ENCODE data around the gene IGFBP3.

Gene IGFBP3

DNA sequence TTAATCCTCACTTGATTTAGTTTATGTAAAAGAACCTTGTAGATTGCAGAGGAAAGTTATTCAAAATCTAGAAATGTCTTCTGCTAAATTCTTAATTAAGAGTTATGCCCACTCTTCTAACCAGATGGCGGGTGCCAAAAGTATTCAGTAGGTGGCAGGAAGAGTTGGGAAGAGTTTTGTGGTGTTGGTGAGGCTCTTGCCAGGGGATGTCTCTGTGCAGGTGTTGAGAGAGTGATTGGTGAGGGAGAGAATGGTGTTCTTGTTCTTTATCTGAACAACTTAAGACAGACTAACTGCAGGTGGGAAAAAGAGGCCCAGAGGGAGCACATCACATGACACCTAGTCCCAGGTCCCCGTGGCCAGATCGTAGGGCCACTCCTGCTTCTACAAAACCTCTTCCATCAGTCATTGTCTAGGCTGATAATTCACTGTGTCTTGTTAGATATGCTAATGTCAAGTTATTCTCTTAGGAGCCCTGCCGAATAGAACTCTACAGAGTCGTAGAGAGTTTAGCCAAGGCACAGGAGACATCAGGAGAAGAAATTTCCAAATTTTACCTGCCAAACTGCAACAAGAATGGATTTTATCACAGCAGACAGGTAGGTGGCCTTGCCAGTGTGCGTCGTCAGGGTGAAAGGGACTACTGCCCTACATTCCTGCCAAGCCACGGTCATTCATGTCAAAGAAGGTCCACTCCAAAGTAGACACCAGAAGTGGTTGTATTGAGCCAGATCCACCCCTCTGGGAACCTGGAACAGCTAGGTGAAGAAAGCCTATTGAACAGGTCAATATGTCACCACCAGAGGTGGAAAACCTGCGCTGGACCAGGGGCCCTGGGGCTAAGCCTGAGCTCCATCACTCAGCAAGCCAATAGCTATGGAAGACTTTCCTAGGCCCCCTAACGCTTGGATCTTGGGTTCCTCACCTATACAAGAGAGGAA is 29.3 kb downstream of the IGFBP3 start:
- FAIRE-seq = no peak

DNA sequence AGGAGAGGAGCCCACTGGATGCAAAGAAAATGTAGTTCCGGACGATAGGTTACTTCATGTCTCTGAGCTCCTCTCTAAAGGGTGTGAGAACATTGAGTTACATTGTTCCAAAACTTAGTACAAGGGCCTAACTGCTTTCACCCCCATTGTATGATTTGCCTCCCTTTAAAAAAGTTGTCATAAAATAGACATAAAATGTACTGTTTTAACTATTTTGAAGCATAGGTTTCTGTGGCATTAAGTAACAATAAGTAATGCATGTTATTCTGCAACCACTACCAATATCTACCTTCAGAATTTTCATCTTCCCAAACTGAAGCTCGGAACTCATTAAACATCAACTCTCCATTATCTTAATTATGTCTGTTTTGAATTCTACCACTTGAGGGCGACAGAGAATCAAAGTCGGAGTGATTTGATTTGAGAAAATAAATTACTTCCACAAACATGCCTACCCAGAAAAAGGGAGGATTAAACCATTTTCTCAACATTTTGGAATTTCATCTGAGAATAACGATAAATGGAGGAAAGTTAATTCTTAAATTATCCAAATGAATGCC is 30.1 kb downstream of the IGFBP3 start:
- FAIRE-seq = peak; percentile 89

DNA sequence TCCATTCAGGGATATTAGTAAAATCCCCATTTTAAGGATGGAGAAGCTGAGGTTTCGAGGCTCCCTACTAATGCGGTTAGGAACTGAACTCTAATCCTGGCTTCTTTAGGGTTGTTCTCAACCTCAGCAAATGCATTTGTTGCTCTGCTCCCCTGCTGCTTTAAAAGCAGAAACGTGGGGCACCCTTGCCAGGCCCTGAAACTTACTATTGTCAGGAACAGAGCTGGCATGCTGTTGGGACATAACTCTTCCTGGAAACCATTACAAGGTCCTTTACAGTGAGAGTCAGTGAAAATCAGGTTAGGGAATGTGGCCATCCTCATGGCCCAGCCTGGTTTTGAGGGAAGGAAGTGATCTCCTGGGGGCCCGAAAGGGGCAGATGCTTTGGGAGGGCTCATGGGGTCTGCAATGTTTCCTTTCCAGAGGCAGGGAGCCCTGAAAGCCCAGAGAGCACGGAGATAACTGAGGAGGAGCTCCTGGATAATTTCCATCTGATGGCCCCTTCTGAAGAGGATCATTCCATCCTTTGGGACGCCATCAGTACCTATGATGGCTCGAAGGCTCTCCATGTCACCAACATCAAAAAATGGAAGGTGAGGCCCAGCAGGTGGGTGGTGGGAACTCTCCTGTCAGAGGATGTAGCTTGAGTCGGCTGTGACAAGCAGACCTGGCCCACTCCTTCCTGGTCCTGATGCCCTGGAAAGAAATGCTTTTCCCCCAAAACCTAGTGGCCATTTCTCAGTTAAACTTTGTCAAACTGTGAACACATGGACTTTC is 30.8 kb downstream of the IGFBP3 start:
- FAIRE-seq = no peak

DNA sequence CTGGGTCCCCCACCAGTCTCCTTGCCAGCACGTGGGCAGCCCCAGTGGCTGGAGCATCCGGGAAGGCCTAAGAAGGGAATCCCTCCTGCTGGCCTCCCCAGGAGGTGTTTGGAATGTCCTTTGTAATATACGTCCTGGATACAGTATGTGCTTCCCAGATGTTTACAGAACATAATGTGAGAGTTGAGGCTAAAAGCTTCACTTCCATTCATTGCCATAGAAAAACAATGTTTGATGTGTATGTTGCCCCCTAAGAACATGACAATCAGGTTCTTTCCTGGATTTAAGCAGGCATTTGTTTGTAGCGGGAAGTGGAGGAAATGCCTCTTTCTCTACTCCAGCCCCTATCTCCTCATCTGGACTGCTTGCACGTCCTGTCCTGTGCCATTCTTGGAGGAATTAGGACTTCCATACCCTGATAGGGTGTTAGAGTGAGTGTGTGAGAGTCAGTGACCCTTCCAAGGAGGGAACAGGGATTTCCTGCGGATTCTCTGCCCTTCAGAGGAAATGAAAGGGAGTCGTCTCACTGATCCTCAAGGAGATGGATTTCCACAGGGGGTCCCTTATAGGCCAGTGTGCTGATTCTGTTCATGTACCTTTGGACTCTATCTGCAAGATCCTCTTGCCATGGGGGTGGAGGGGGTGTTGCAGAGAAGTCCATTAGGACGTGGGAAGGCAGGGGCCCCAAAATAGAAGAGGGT is 31.6 kb downstream of the IGFBP3 start:
- FAIRE-seq = no peak

DNA sequence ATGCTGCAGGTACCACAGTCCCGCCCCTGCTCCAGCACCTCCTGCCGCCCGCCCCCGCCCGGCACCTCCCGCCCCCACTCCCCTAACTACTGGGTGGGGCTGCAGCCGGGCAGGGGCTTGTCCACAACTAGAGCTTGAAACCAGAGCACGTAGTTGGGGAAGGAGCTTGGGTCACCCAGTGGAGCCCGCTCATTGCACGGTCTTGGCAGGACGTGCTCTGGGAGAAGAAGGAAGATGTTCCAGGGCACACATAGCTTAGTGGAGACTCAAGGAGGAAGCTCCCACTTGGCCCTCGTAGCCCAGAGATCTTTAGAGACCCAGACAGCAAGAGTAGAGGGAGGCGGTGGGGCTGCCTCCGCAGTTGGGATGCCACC is 32.1 kb downstream of the IGFBP3 start:
- no peak for FAIRE-seq

DNA sequence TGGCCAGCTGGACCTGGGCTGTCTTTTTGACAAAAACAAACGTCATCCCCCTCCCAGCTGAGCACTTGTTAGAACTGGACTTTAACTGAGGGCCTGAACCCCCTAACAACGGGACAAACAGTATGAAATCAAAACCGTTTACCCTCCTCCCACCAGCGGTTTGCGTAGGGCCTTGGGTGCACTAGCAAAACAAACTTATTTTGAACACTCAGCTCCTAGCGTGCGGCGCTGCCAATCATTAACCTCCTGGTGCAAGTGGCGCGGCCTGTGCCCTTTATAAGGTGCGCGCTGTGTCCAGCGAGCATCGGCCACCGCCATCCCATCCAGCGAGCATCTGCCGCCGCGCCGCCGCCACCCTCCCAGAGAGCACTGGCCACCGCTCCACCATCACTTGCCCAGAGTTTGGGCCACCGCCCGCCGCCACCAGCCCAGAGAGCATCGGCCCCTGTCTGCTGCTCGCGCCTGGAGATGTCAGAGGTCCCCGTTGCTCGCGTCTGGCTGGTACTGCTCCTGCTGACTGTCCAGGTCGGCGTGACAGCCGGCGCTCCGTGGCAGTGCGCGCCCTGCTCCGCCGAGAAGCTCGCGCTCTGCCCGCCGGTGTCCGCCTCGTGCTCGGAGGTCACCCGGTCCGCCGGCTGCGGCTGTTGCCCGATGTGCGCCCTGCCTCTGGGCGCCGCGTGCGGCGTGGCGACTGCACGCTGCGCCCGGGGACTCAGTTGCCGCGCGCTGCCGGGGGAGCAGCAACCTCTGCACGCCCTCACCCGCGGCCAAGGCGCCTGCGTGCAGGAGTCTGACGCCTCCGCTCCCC is 32.7 kb downstream of the IGFBP3 start, which contains the start of gene IGFBP1:
Gene IGFBP1, plus strand, starts transcription at position 304 of the 808 bp plus-strand sequence. Its CDS starts 165 bp downstream, at position 469.
- no peak for FAIRE-seq

DNA sequence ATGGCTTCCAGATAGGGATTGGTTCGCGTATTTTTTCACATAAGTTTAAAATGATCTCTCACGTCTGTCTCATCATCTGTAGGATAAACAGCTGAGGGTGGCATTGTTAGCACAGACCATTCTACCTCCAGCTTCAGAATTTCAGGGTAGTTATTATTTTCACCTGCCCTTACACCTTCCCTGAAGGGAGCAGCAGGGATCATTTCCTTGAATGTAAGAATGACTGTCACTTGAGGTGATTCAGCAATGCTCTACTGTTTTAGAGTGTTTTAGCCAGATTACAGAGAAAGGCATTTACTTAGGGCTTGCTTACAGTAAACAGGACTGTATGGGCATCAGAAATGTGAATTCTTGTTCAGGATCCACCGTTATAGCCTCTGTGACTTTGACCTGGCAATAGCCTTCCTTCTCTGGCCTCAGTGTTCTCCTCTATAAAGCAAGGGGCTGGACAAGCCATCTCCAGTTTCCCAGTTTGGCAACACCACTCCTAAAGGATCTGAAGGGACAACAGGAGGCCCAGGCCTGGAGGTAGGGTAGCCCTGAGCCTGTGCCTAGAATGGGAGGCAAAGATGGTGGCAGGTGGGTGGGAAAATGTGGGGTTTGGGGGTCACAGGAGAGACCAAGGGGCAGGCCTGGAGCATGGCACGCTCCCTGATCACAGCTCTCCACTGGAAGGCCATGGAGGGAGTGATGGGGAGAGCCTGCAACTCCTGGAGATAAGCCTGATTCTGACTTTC is 34.0 kb downstream of the IGFBP3 start:
- no peak for FAIRE-seq

DNA sequence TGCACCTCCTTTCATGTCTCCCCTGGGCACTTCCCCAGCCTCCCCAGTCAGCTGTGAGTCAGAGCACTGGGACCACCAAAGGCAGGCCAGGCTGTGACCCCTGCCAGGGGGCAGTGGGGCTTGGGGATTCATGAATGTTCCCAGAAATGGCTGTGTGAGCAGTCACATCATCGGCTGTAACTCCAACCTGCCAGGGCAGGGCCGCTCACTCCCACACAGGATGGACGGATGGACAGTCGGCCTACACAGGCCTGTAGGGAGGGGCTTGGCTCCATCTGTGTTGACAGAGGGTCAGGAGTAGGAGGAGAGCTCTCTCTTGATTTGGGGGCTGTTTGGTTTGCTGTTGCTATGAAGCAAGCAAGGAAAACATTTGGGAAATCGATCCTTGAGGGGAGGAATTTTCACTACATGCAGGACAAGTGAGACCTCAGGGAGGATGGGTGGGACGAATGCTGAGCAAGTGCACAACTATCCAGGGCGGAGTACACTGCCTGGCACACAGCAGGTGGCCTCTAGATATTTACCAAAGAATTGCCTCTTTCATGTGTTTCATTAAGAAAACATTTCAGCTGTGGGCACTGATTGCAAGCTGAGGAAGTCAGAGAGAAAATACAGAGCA is 35.7 kb downstream of the IGFBP3 start:
- no peak for FAIRE-seq

DNA sequence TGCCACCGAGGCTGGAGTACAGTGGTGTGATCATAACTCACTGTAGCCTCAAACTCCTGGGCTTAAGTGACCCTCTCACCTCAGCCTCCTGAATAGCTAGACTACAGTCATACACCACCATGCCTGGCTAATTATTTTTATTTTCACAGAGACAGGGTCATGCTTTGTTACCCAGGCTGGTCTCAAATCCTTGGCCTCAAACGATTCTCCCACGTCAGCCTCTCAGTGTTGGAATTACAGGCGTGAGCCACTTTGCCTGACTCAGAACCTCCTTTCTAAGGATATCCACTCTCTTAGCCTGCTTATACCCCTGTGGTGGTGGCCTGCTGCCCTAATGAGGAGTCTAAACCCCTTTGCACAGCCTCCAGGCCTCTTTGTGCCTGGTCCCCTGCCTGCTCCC is 36.9 kb downstream of the IGFBP3 start:
- no peak for FAIRE-seq

DNA sequence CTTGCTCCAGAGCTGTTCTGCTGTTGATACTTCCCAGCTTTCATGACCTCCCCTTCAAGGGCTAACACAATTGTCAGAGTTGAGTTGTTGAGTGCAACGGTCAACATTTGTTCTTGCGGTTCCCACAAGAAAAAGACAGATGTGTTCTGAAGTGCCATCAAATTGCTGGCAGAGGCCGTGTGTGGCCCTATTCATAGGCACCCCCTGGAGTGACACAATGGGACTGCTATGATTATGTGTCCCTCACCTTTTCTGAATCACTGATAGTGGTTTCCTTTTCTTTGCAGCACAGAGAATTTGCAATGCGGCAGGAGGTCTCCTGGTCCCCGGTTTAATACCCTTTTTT is 38.6 kb downstream of the IGFBP3 start:
- FAIRE-seq = no peak

DNA sequence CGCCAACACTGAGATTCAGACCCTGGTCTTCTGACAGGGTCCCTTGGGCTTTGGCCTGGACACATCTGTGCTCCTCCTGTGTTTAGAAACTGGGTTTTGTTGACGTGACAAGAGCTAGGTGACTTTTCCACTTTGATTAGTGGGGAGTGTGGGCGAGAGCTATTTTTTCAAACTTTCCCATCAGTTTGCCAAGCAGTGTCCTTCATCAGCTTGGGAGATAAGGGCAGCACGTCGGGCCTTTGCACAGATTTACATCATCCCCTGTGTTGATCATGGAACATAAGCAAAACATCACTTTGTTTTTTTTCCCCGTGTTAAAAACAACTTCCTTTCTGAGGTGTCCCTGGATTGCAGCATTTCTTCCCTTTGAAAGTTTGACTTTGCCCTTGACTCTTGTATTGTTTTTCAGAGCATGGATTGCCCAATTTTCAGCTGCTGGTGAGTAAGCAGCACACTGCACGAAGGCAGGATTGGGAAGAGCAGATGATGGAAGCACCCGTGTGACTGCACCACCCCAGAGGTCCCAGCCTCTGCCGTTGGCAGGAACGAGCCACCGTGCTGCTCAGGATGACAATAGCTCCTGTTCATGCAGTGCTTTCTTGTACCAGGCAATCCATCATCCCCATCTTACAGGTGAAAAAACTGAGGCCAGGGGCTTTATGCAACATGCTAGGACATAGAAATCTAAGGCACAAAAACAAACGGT is 39.2 kb downstream of the IGFBP3 start:
- FAIRE-seq = no peak

DNA sequence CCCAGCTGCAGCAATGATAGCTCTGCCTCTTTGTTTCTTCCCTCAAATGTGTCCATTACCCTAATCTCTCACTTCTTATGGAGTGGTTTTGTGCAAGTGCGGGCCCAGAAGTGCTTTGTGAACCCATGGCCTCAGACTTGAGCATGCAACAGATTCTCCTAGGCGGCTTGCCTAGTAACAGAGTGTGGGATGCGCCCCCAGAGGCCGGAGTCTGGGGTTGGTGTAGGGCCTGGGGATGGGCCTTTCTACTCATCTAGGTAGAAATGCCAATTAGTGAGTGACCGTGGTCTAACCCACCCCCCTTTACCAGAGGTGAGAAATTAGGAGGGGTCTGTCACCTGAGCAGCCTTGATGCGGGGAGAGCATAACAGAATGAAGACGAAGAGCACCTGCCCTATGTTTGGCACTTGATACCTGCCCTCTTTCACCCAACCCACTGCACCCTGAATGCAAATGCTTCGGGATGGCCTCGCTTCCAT is 39.8 kb downstream of the IGFBP3 start:
- no peak for FAIRE-seq

DNA sequence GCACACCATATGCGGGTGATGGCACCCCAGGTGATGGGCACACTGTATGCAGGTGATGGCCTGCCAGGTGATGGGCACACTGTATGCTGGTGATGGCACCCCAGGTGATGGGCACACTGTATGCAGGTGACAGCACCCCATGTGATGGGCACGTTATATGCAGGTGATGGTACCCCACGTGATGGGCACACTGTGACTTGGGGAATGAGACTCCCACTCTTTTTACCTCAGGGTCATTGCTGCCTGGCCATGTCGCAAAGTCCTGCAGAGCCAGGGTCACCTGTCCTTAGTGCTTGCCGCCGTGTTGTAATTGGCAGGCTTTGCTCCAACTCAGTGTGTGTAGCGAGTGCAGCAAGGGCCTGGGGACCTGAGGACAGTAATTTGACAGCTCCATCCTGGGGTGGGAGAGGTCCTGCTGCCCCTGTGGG is 40.6 kb downstream of the IGFBP3 start:
- no peak for FAIRE-seq

DNA sequence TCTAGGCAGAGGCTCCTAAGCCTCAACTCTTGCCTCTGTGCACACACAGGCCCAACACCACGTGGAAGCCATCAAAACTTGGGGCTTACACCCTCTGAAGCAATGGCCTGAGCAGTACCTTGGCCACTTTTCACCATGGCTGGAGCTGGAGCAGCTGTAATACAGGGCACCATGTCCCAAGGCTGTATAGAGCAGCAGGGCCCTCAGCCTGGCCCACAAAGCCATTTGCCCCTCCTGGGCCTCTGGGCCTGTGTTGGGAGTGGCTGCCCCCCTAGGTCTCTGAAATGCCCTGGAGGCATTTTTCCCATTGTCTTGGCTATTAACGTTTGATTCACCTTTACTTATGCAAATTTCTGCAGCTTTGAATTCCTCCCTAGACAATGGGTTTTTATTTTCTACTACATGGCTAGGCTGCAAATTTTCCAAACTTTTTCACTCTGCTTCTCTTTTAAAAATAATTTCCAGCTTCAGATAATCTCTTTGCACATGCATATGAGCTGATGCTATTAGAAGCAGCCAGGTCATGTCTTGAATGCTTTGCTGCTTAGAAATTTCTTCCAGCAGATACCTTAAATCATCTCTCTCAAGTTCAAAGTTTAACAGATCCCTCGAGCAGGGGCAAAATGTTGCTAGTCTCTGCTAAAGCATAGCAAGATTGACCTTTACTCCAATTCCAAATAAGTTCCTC is 42.5 kb downstream of the IGFBP3 start:
- no peak for FAIRE-seq

DNA sequence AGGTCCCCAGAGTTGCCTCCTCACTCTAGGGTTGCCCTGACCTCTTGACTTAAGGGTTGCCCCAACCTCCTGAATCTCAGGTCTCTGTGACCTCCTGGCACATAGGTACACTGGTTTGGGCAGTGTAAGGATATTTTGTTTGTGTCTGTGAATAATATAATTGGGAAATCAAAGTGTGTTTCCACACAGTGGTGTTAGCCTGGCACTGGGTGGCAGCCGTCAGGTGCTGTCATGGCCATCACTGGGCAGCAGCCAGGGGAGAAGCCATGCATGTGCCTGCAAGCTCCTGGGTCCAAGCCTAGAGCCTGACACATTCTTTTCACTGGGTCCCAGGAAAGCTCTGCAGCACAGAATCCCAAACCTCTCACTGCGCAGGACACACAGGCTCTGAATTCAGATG is 44.6 kb downstream of the IGFBP3 start:
- no peak for FAIRE-seq

DNA sequence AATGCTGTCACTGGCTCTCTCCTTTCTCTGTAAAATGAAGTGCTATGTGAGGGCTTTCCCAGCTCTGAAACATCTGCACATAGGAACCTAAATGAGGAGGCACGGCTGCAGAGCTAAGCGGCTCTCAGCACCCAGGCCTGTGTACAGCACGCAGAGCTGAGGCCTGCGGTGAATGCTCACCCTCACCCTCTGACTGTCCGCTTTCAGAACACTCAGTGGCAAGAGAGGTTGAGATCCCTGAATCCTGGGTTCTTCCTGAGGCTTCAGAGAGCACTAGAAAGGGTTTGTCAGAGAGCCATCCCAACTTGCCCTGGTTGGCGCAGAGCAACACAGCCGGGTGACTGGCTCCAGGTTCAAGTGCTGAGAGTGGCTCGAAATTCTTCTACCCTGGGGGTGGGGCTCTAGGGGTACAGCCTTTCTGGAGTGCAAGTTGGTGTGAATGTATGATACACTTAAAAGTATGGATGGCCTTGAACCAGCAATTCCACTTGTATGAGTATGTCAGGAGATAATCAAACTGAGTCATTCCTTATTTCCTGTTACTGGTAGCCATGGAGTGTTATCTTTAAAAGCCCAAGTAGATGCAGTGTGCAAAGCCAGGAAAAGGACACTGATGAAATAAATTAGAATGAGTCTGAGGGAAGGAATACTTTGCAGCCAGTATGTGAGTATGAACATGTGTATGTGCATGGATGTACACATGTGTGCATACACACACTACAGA is 46.5 kb downstream of the IGFBP3 start:
- FAIRE-seq = no peak

DNA sequence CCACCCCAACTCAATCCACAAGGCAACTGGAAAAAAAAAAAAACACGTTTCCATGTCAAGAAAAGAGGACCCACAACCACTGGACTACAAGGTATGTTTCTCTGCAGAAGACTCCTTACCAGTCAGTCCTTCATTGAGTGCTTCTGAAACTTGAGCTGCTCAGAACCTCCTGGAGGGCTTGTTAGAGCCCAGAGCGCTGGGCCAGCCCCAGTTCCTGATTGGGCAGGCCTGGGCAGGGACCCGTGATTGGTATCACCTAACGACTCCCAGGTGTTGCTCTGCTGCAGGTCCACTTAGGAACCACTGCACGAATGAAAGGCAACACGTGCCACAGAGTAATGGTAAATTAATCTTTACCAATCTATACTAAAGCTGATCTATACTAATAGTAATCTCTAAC is 47.7 kb downstream of the IGFBP3 start:
- no peak for FAIRE-seq

DNA sequence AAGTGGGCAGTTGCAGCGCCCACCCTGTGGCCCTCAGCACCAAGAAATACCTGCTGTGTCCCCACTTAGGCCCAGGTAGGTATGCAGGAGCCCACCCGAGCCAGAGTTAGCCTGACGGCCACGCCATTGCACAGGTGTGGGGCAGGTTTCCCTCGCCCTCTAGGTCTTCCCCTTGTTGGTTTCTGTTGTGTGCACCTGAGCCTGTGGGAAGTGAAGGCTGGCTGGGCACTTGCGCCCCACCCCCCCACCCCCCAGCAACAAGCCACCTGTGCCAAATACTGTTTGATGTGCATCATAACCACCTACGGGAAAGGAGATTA is 48.1 kb downstream of the IGFBP3 start, which contains the start of gene CCDC201:
Gene CCDC201, minus strand, starts transcription at position 48 of the 320 bp plus-strand sequence. CDS start 75 bp downstream, outside the sequence.
- FAIRE-seq = no peak

Measured in endometrium (tissue), 2 donors.